Measurements from ENCODE around the gene RPS24.
"Not testable (repeated sequence)": the region's sequence is repeated elsewhere in the genome, so short reads cannot be mapped to it uniquely, and the experiment has no call there.

RPS24 gene

DNA sequence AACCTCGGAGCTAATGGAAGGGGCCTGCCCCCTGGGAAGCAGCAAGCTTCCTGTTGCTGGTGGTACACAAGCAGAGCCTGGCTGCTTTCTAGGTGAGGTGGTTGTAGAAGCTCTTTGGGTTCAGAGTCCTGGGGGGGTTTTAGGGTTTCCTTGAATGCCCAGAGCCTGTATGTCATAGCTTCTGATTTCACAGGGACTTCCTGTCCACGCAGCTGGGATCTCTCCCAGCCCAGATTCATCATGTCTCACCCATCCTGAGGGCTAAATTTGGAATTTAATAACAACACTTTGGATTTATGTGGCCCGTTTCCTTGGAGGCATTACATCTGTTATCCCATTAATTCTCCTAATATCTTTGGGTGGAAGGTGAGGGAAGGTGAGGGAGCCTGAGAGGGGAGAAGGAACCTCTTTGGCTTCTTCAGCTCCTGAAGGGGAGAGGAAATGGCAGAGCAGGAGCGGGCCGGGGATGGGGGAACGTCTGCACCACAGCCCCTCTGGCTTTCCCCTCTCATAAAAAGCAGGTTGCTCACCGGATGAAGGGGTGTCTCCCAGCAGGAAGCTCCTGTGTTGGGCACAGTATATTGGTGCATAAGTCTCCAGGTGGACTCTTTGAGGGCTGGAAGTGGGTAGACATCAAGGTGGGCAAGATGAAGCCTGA lies 19.7 kb downstream of the RPS24 start:
- DNase-seq (ENCODE audit: low read depth), result no peak

DNA sequence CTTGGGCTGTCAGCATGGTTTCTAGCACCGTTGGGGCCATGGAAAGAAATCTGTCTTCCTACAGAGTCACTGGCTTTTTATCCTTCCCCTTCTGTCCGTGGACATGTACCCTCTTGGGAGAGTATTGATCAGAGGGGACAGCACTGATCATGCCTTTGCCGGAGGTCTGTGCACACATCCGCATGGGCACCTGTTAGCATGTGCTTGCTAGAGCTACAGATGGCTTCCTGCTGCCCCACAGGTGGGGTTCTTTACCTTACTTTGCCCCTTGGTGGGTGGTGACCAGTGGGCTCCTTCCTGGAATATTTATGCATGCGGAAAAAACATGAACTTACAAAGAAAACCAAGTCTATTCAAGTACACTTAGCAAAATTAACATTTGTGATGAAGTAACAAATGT lies 24.9 kb downstream of the RPS24 start:
- no peak for DNase-seq (ENCODE audit: low read depth)

DNA sequence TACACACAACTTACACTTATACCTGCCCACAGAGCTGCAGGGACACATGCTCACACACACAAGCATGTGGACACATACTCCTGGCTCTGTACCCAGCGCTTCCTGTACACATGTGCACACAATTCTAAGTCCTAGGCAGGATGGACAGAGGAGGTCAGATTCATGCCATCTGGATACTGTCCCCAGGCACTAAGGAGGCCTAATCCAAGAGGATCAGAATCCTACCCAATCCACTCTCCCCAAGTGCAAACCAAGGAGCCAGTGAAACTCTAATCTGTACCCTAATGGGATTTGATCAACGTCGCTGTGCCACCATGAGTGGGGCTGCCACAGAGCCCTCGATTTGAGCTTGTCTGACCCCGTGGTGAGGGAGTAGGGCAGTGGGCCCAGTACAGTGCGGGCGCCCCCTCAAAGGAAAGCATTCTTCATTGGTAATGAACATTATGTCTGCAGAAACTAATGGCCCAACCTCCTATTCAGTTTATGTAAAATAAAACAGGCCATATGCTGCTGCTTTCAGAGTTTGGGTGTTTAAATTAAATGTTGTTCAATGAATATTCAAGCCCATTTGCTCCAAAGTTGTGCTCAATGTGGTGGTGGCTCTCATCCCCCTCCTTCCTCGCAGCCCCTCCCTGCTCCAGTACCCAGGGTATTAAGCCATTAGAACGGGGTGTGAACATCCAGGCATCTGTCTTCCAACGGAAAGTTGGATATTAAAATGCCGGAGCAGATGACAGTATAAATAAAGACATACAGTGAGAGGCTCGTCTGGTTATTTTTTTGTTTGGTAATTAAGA lies 26.4 kb downstream of the RPS24 start:
- no peak for DNase-seq (ENCODE audit: low read depth)

DNA sequence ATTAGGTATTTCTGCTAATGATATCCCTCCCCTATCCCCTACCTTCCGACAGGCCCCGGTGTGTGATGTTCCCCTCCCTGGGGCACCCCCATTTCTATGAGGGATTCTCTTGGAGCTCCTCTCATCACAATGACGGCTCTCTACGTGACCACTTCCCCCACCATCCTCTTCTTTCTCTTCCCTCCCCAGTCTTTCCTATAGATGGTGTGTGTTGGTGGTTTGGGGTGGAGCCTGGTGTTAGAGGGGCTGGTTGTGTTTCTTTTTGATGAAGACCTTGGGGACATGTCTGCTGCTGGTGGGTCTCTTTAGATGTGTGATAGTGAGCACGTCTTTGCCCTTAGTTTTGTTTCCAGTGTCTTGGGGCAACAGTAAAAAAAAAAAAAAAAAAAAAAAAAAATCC lies 28.6 kb downstream of the RPS24 start:
- DNase-seq (ENCODE audit: low read depth), result no peak

DNA sequence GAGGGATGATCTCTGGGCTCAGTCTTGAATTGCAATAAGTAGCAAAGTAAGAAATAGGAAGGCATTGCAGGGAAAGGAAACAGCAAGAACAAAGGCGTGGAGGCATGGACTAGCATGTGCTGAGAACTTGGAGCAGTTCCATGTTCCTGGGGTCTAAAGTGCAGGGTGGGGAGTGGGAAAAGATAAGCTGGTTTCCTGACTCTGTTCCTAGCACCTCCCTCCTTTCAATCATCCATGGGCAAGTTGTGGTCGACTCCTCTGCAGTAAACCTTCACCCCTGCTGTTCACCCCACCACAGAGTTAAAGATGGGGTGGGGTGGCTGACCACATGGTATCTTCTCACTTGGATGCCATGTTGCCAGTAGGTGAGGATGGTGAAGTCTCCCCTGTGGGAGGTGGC lies 29.6 kb downstream of the RPS24 start:
- no peak for DNase-seq (ENCODE audit: low read depth)

DNA sequence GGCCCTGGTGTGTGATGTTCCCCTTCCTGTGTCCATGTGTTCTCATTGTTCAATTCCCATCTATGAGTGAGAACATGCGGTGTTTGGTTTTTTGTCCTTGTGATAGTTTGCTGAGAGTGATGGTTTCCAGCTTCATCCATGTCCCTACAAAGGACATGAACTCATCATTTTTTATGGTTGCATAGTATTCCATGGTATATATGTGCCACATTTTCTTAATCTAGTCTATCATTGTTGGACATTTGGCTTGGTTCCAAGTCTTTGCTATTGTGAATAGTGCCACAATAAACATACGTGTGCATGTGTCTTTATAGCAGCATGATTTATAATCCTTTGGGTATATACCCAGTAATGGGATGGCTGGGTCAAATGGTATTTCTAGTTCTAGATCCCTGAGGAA lies 31.3 kb downstream of the RPS24 start:
- not testable (repeated sequence) for DNase-seq (ENCODE audit: low read depth)

DNA sequence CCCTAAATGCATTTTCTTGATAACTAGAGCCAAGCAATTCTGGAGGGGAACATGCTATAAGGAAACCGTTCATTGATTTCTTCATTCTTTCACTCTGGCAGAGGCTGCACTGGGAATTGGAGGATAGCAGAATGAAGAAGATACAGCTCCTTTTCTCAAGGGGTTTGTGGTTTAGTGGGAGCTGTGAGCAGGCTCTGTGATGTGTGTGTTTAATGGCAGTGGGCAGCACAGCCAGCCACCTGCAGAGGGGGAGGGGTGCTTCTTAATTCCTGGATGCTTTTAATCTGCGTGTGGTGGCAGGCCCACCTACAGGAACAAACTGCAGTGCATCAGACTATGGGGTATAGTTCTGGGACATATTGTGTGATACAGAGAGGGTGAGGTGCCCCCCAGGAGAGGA lies 31.9 kb downstream of the RPS24 start:
- no peak for DNase-seq (ENCODE audit: low read depth)

DNA sequence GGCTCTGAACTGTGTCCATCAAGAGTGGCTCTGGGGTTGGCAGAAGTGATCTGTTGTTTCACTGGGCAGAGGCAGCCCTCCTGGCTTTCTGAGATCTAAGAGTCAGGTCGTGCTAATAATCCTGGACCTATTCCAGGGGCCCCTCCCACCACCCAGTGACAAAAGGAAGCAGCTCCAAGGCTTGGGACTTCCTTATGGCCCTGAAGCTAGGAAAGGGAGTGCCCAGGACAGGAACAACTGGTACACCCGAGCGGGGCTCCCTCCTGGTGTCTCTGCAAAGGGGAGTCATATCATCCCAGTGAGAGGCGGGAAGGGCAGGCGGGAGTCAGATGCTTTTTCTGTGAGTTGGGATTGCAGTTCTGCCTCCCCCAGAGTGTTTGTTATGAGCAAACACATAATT lies 32.3 kb downstream of the RPS24 start:
- no peak for DNase-seq (ENCODE audit: low read depth)

DNA sequence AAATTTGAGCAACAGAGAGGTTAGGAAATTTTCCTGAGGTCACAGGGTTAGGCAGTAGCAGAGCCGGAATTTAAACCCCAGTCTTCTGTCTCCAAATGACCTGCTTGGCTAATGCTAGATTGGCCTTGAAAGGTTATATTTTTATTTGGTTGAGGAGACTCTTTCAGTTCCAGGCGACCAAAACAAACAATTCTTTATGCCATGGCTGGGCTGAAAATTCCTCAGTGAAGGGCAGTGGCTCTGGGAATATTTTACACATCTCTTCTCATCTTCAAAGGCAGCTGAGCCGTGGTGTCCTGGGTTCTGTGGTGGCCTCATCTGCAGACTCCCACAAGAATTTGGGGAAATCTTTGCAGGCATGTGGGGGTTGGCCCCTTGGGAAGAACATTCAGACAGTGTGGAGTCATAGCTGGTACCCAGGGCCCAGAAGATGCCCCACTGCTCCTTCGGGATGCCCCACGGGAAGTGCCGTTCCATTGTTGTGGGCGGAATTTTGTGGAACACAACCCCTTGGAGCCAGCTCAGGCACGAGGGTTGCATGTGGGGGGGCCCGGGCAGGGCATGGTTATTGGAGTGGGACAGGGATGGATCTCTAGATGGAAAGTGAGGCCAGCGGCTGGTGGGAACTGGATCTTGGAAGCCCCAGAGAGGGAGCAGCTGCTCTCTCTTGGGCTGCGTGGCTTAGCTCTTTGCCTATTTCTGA lies 33.2 kb downstream of the RPS24 start:
- DNase-seq (ENCODE audit: low read depth), result no peak

DNA sequence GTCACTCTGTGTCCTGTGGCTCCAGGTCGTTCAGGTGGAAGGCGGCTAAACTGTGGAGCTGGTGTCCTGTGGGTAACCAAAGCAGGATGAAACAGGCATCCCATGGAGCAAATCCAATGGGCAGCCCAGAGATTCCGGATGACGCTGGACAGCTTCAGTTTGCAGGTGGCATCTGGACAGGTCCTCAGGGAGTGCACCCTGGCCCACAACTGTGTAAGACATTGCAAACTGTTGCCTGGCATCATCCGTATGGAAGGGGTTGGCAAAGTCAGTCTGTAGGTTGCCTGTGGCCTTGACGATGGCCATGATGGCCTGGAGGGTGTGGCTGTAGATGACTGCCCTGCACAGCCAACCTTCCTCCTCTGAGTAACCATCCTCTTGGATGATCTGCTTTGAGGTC lies 35.5 kb downstream of the RPS24 start:
- no peak for DNase-seq (ENCODE audit: low read depth)

DNA sequence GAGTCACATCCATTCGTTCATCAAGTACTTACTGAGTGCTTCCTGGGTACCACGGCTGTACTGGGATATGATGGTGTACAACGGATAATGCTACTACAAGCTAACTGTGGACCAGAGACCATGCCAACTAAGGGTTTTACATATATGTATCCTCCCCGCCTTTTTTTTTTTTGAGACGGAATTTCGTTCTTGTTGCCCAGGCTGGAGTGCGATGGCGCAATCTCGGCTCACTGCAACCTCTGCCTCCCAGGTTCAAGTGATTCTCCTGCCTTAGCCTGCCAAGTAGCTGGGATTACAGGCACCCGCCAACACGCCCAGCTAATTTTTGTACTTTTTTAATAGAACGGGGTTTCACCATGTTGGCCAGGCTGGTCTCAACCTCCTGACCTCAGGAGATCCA lies 36.4 kb downstream of the RPS24 start:
- not testable (repeated sequence) for DNase-seq (ENCODE audit: low read depth)

DNA sequence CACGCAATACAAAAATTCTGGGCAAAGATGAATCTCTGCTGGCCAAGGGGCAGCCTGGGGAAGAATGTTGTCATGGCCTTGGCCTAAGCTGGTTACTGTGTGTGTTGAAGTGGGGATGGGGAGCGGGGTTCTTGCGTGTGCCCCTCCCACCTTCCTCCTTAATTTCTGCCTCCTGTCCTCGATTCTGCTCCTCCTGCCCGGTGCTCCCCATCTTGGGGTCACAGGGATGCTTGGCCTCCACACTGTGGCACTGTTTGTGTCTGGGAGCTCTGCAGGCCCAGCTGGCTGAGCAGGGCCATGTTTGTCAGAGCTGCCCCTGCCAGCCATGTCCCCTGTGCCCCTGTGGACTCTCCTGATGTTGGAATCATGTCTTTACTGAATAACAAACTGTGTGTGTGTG lies 37.1 kb downstream of the RPS24 start:
- DNase-seq (ENCODE audit: low read depth), result no peak

DNA sequence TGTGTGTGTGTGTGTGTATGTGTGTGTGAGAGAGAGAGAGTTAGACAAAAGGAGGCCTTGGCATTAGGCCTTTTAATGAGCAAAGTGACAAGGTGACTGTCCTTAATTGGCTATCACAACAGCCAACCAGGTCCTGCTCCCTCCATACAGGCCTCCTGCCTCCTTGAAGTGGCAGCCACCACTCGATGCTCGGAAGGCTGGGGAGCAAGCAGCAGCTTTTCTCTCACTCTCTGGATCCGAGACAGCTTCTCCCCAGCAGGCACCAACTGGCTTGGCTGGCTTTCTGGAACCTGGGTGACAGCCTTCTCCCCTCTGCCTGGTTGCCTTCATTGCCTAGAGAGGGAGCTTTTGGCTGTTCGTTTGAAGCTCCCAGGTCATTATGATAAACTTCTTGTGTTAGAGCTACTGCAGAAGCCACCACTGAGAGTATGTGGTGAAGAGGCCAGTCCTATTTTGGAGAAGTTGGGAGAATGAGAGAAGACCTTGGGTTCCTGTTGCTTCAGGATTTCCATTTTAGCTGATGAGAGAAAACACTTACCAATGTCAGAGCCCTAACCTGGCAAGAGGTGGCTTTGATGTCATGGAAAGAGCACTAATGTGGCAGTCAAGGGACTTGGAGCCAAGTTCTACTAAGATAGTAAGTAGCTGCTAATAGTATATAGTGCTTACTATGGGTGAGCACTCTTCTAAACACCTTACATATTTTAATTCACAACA lies 37.6 kb downstream of the RPS24 start:
- DNase-seq (ENCODE audit: low read depth), result no peak

DNA sequence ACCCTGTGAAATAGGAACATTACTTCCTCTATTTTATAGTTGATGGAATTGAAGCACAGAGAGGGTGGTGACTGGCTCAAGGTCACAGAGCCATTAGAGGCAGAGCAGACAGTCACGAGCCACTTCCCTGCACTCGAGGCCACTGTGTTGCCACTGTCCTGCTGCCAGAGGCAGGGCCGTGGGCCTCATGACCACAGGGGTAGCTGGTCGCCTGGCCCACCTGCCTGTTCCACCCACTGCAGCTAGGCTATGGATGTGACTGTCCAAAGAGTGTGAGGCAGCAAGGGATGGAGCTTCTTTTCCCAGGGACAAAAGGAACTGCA lies 38.2 kb downstream of the RPS24 start:
- no peak for DNase-seq (ENCODE audit: low read depth)

DNA sequence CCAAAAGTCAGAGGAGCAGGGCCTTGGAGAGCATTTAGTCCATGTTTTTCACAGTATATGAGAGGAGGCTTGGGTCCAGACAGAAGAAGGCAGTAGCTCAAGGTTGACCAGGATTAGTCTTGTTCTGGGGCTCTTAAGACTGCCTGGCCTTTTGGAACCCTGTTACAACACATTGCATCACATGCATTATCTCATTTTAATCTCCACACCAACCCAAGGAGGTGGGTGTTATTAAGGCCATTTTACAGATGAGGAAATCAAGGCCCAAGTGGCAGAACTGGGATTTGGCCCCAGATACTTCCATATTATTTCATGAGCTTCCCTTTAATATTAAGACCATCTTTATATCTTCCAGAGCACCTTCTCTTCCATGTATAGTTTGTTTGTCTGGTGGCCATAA lies 38.8 kb downstream of the RPS24 start:
- no peak for DNase-seq (ENCODE audit: low read depth)

DNA sequence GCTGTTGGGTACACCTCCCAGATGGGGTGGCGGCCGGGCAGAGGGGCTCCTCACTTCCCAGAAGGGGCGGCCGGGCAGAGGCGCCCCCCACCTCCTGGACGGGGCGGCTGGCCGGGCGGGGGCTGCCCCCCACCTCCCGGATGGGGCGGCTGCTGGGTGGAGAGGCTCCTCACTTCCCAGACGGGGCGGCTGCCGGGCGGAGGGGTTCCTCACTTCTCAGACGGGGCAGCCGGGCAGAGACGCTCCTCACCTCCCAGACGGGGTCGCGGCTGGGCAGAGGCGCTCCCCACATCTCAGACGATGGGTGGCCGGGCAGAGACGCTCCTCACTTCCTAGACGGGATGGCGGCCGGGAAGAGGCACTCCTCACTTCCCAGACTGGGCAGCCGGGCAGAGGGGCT lies 42.1 kb downstream of the RPS24 start:
- DNase-seq (ENCODE audit: low read depth), result not testable (repeated sequence)

DNA sequence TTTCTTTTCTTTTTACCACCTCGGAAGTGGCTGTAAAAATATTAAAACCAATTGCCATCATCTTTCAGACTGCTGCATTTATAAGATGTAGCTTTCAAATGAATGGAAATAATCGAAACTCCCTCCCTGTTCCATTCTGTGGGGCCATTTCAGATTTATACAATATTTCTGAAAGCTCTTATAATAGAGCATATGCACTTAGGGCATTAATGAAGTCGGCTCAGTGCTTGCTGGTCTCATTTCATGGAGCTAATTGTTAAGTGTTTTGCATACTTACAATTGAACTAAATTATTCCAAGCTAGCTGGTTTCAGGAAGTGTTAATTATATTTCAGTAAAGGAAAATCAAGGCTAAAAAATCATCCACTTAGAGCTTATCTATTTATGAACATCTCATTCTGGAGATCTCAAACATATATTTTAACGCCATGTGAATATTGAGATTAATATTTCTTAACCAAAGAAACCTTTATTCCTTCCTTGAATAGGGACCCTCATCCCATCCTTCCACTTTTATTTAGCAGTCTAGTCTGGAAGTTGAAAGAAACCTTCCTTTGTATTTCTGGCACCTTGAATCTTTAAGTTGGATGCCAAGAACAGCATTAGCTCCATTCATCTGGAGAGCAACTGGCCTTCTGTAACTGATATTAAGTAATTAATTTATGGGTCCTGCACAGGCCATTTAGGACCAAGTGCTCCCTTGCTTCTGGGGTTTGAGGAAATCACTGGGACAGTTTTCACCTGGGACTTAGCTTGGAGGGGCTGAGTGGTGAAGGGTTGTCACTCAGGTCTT lies 45.1 kb downstream of the RPS24 start:
- no peak for DNase-seq (ENCODE audit: low read depth)

DNA sequence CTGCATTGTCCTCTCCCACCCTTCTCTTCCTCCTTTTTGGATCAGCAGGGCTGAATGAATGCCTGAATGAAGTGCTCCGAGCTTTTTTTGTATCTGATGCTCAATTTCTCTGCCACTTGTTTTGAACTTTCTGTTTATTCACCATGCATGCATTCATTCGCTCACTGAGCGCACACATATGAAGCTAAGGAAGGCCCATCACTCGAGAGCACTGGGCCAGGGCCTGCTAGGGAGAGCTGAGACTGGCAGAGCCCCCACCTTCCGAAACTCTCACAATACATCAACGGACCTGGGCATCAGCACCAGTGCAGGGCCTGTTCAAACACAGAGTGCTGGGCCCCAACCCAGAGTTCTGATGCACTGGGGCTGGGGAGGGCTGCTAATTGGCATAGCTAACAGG lies 45.7 kb downstream of the RPS24 start:
- no peak for DNase-seq (ENCODE audit: low read depth)

DNA sequence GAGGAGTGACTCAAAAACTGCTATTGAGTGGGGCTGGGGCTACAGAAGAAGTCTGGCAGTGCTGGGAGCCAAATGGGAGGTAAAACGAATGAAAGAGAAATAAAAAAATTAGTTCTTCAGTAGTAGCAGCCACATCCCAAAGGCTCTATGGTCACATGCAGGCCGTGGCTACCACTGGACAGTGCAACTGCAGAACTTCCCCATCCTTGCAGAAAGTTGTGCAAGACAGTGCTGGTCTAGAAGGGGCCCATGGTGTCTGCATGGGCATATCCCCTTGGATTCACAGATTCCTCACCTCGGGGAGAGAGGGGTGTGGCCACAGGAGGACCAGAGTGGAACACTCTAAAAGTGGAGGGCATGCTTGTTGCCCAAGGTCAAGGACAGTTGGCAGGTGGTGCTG lies 47.6 kb downstream of the RPS24 start:
- no peak for DNase-seq (ENCODE audit: low read depth)

DNA sequence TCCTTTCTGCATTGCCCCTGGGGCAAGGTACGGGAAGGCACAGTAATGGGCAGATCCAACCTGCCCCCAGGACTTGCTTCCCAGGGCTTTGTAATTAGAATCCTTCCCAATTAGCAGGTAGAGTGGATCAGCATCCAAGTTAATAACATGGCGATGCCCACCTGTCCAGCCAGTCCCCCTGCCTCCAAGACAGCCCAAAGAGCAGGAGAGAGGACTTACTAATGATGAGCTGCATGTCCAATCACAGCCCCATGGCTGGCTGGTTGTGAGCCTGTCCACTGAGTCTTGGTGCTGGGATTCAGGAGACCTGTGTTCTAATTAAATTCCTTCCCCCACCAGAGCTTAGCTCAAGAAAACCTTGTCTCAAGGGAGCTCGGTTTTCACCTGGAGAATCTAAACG lies 49.0 kb downstream of the RPS24 start:
- DNase-seq (ENCODE audit: low read depth), result no peak
